Neuron (in vitro differentiated cells): Measurements from ENCODE around the gene ATP10A.
"Not testable (repeated sequence)": the region's sequence is repeated elsewhere in the genome, so short reads cannot be mapped to it uniquely, and the experiment has no call there.

Experiments
- H2AFZ ChIP-seq: one replicate; pipeline ENCODE4 v1.6.1; 2013; ENCODE audit warnings: low read depth, mild to moderate bottlenecking, inconsistent platforms, low read length, moderate library complexity
- H3K27me3 ChIP-seq: one replicate; pipeline ENCODE4 v1.6.1; 2013; ENCODE audit warnings: low read length; ENCODE audit not compliant: insufficient read depth
- H3K36me3 ChIP-seq: one replicate; pipeline ENCODE4 v1.6.1; 2013; ENCODE audit warnings: low read length; ENCODE audit not compliant: insufficient read depth
- H3K4me1 ChIP-seq: one replicate; pipeline ENCODE4 v1.6.1; 2013; ENCODE audit warnings: low read length; ENCODE audit not compliant: insufficient read depth
- H3K4me3 ChIP-seq: 2 replicates; pipeline ENCODE4 v1.5.1; 2013; ENCODE audit warnings: mild to moderate bottlenecking, low read length, moderate library complexity
- H3K9me3 ChIP-seq: one replicate; pipeline ENCODE4 v1.6.1; 2013; ENCODE audit warnings: low read length

The ATP10A gene

GRCh38 chr15:25655207-25655948 lies 207.7 kb downstream of the ATP10A start:
- Histone ChIP-seq H3K36me3 (no peaks in the 10 kb centered on the region), H3K27me3 (no peaks in the 10 kb centered on the region), H2AFZ (no peak overlapping the region), H3K9me3 (no peaks in the 10 kb centered on the region), H3K4me1 (peaks cover 3% of the 10 kb centered on the region), H3K4me3 (no peak overlapping the region)

DNA sequence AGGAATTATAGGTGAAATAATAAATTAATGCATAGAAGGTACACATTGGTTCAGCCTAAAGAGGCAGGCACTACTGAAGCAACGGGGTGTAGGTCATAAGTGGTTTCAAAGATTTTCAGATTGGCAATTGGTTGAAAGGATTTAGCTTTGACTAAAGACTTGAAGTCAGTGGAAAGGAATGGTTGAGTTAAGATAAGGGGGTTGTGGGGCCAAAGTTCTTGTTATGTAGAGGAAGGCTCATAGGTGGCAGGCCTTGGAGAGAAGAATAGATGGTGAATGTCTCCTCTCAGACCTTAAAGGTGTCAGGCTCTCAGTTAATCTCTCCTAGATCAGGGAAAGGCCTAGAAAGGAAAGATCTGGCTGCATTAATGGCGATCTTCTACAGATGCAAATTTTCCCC lies 209.8 kb downstream of the ATP10A start:
- H3K4me3 ChIP-seq, result no peak overlapping the region
- H3K9me3 ChIP-seq, result no peaks in the 10 kb centered on the region
- no peak overlapping the region for H2AFZ ChIP-seq
- no peaks in the 10 kb centered on the region for H3K27me3 ChIP-seq
- H3K4me1 ChIP-seq, result peaks cover 3% of the 10 kb centered on the region
- H3K36me3 ChIP-seq, result no peaks in the 10 kb centered on the region

GRCh38 chr15:25652704-25653103 lies 210.4 kb downstream of the ATP10A start:
- H3K36me3 ChIP-seq, result no peaks in the 10 kb centered on the region
- H3K9me3 ChIP-seq, result no peaks in the 10 kb centered on the region
- H3K27me3 ChIP-seq, result no peaks in the 10 kb centered on the region
- H2AFZ ChIP-seq, result no peak overlapping the region
- no peak overlapping the region for H3K4me3 ChIP-seq
- peaks cover 3% of the 10 kb centered on the region for H3K4me1 ChIP-seq

GRCh38 chr15:25649390-25649789 lies 213.7 kb downstream of the ATP10A start:
- Histone ChIP-seq H3K36me3 (no peaks in the 10 kb centered on the region), H3K4me1 (peaks cover 7% of the 10 kb centered on the region), H3K27me3 (no peaks in the 10 kb centered on the region), H3K4me3 (no peak overlapping the region), H3K9me3 (no peaks in the 10 kb centered on the region), H2AFZ (no peak overlapping the region)

DNA sequence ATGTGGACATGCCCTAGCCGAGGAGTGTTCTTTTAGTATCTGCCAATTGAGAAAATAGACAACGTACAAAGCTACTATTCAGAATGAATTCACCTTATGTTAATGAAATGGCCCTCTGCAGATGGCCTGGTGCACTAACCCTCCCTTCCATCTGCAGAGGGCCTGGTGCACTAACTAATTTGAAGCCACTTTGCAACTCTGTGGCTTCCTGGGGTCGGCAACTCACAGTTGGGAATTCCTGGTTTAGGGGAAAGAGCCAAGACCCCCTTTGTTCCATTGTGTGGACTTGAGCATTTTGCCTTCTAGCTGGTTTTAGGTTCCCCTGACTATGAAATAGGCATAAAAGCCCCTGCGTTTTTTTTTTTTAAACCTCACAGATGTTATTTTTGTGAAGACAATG lies 220.0 kb downstream of the ATP10A start:
- Histone ChIP-seq H3K9me3 (no peaks in the 10 kb centered on the region), H3K4me3 (no peak overlapping the region), H2AFZ (peak overlapping the region; percentile 38), H3K4me1 (peaks cover 41% of the 10 kb centered on the region), H3K27me3 (no peaks in the 10 kb centered on the region), H3K36me3 (no peaks in the 10 kb centered on the region)

- Histone ChIP-seq H3K4me1 (peaks cover 43% of the 10 kb centered on the region), H2AFZ (no peak overlapping the region), H3K4me3 (no peak overlapping the region), H3K9me3 (no peaks in the 10 kb centered on the region), H3K27me3 (no peaks in the 10 kb centered on the region), H3K36me3 (no peaks in the 10 kb centered on the region)
Measured at GRCh38 chr15:25641762-25642161, 221.4 kb downstream of the ATP10A start.

- H3K9me3 ChIP-seq, result no peaks in the 10 kb centered on the region
- no peaks in the 10 kb centered on the region for H3K27me3 ChIP-seq
- H3K4me1 ChIP-seq, result peaks cover 43% of the 10 kb centered on the region
- no peak overlapping the region for H2AFZ ChIP-seq
- H3K36me3 ChIP-seq, result no peaks in the 10 kb centered on the region
- no peak overlapping the region for H3K4me3 ChIP-seq
Measured at GRCh38 chr15:25641361-25641760, 221.8 kb downstream of the ATP10A start.

- not testable (repeated sequence) for H3K9me3 ChIP-seq, H3K27me3 ChIP-seq, H2AFZ ChIP-seq, H3K4me3 ChIP-seq, H3K36me3 ChIP-seq
- H3K4me1 ChIP-seq, result peaks cover 43% of the 10 kb centered on the region
Measured at GRCh38 chr15:25640959-25641358, 222.2 kb downstream of the ATP10A start.

- H3K36me3 ChIP-seq, result no peaks in the 10 kb centered on the region
- H3K4me3 ChIP-seq, result no peak overlapping the region
- H3K27me3 ChIP-seq, result no peaks in the 10 kb centered on the region
- H3K9me3 ChIP-seq, result no peaks in the 10 kb centered on the region
- H3K4me1 ChIP-seq, result peaks cover 43% of the 10 kb centered on the region
- no peak overlapping the region for H2AFZ ChIP-seq
Measured at GRCh38 chr15:25640381-25640780, 222.7 kb downstream of the ATP10A start.

DNA sequence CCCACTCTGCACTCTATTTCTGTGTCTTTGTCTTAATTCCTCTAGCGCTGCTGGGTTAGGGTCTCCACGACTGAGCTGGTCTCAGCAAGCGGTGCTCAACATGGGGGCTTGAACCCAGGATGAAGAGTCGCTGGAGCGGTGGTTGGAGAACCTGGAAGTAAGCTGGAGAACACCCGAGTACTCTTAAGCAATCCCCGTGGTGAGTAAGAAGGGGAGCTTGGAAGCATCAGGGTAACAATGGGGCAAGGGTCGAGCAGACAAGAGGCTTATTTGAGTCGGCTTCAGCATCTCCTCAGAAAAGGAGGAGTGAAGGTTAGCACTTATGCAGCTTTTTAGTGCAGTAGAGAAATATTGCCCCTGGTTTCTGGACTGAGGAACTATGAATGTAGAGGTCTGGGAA lies 226.6 kb downstream of the ATP10A start:
- not testable (repeated sequence) for H3K27me3 ChIP-seq, H3K36me3 ChIP-seq, H3K4me3 ChIP-seq, H2AFZ ChIP-seq, H3K9me3 ChIP-seq, H3K4me1 ChIP-seq

DNA sequence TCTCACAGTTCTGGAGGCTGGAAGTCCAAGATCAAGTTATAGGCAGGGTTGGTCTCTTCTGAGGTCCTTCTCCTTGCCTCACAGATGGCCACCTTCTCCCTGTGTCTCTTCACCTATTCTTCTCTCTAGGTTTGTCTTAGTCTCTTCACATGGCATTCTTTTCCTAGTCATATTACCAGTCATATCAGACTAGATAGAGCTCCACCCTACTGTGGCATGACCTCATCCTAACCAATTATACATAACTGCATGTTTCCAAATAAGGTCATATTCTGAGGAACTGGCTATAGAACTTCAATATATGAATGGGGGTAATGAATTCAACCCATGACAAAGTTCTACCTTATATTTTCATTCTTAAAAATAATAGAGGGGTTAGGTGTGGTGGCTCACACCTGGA lies 227.9 kb downstream of the ATP10A start:
- Histone ChIP-seq H3K4me1 (peaks cover 2% of the 10 kb centered on the region), H3K36me3 (no peaks in the 10 kb centered on the region), H3K9me3 (no peaks in the 10 kb centered on the region), H3K27me3 (no peaks in the 10 kb centered on the region), H2AFZ (no peak overlapping the region), H3K4me3 (no peak overlapping the region)

- H3K36me3 ChIP-seq, result no peaks in the 10 kb centered on the region
Measured at GRCh38 chr15:25633862-25634261, 229.3 kb downstream of the ATP10A start.

DNA sequence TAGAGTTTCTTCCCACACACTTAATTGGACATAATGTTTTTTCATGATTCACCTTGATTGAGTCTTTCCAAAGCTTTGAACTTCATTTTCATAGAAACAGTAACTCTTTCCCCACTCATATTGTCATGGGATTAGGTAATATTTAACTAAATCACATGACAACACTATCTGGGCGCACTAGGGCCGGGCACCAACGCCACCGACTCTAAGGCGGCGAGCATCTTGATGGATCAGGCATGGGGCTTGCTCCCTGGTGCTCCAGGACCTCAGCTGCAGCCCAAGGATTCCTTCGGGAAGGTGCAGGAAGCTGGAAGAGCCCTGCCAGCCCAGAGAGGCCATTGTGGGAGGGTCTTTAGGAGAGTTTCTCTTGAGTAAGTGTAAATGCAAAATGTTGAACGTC lies 231.2 kb downstream of the ATP10A start:
- H3K36me3 ChIP-seq, result no peaks in the 10 kb centered on the region
- H3K9me3 ChIP-seq, result no peaks in the 10 kb centered on the region
- H3K27me3 ChIP-seq, result no peaks in the 10 kb centered on the region
- no peak overlapping the region for H3K4me3 ChIP-seq
- no peak overlapping the region for H2AFZ ChIP-seq
- H3K4me1 ChIP-seq, result peaks cover 2% of the 10 kb centered on the region

More at GRCh38 chr15:25633862-25634261, 229.3 kb downstream of the ATP10A start:
- Histone ChIP-seq H3K4me3 (no peak overlapping the region), H3K4me1 (peaks cover 2% of the 10 kb centered on the region), H3K9me3 (no peaks in the 10 kb centered on the region), H3K27me3 (no peaks in the 10 kb centered on the region), H2AFZ (no peak overlapping the region)
